HepG2 (cell line): ENCODE results near the gene OLFM2. TPM values are rescaled to one million over a fixed set of nuclear protein-coding genes. Genes with fewer than 3 reads are reported as not detected.

ENCODE experiments used
- GZF1 ChIP-seq: sonication (generic); formaldehyde crosslinking; IDR thresholded peaks from 2 replicates; pipeline ENCODE4 v1.5.1; 2020; ENCODE audit warnings: mild to moderate bottlenecking, missing genetic modification reagents
- HBP1 ChIP-seq: IDR thresholded peaks from 2 replicates; pipeline ENCODE4 v1.6.1; 2016; ENCODE audit warnings: low read depth, control low read depth
- HNF4G ChIP-seq, 2 experiments: sonication (generic) in 1 of 2; formaldehyde crosslinking in 1 of 2; IDR thresholded peaks; 2 replicates each; pipeline versions ENCODE4 v1.4.0 to v1.6.1; 2011 to 2020; ENCODE audit warnings: borderline replicate concordance in 2 of 2, low read depth in 2 of 2, mild to moderate bottlenecking in 2 of 2, low read length in 1 of 2, missing genetic modification reagents in 1 of 2, moderate library complexity in 1 of 2
- KLF6 ChIP-seq: IDR thresholded peaks from 2 replicates; pipeline ENCODE4 v1.8.0; 2016; ENCODE audit warnings: missing biosample characterization, missing genetic modification reagents
- LCORL ChIP-seq, 2 experiments: fragments of 450-650 bp in 1 of 2; sonication (generic) in 1 of 2; formaldehyde crosslinking in 1 of 2; IDR thresholded peaks; 2 replicates each; pipeline versions ENCODE4 v1.5.0 to v1.6.1; 2017 to 2020; ENCODE audit warnings: antibody characterized with exemption in 1 of 2, missing genetic modification reagents in 1 of 2
- LRRFIP1 ChIP-seq: sonication (generic); formaldehyde crosslinking; conservative IDR thresholded peaks from 2 replicates; pipeline ENCODE4 v1.4.0; 2020; ENCODE audit warnings: missing genetic modification reagents
- NR2F1 ChIP-seq, 2 experiments: fragments of 450-650 bp in 1 of 2; formaldehyde crosslinking in 1 of 2; IDR thresholded peaks; 2 replicates each; pipeline versions ENCODE4 v1.5.0 to v1.6.1; 2016 to 2020; ENCODE audit warnings: mild to moderate bottlenecking in 1 of 2, missing compliant biosample characterization in 1 of 2, missing genetic modification reagents in 1 of 2, moderate library complexity in 1 of 2
- PHF5A ChIP-seq: IDR thresholded peaks from one replicate; pipeline ENCODE4 v1.6.1; 2018; ENCODE audit warnings: low read depth, missing genetic modification reagents; ENCODE audit not compliant: unreplicated experiment
- RFX3 ChIP-seq: IDR thresholded peaks from 2 replicates; pipeline ENCODE4 v1.6.1; 2016; ENCODE audit warnings: missing biosample characterization, missing genetic modification reagents
- TGIF2 ChIP-seq: IDR thresholded peaks from 2 replicates; pipeline ENCODE4 v1.6.1; 2016; ENCODE audit warnings: control low read depth, missing compliant biosample characterization
- ZFP37 ChIP-seq: sonication (generic); formaldehyde crosslinking; IDR thresholded peaks from 2 replicates; pipeline ENCODE4 v1.4.0; 2020; ENCODE audit warnings: missing genetic modification reagents, borderline replicate concordance
- ZNF546 ChIP-seq: sonication (generic); formaldehyde crosslinking; conservative IDR thresholded peaks from 2 replicates; pipeline ENCODE4 v1.8.1; 2023; ENCODE audit warnings: mild to moderate bottlenecking, missing genetic modification reagents
- ZNF572 ChIP-seq: sonication (generic); formaldehyde crosslinking; IDR thresholded peaks from 2 replicates; pipeline ENCODE4 v1.5.1; 2020; ENCODE audit warnings: mild to moderate bottlenecking, missing genetic modification reagents
- ZNF577 ChIP-seq: sonication (generic); formaldehyde crosslinking; IDR thresholded peaks from 2 replicates; pipeline ENCODE4 v1.4.0; 2020; ENCODE audit warnings: mild to moderate bottlenecking, low read depth, missing genetic modification reagents, borderline replicate concordance
- ZNF704 ChIP-seq: sonication (generic); formaldehyde crosslinking; IDR thresholded peaks from 2 replicates; pipeline ENCODE4 v1.8.1; 2023; ENCODE audit warnings: mild to moderate bottlenecking, inconsistent platforms, moderate library complexity, missing genetic modification reagents, borderline replicate concordance
- ZNF720 ChIP-seq: sonication (generic); formaldehyde crosslinking; IDR thresholded peaks from 2 replicates; pipeline ENCODE4 v1.4.0; 2020; ENCODE audit warnings: missing genetic modification reagents
- ZNF776 ChIP-seq: sonication (generic); formaldehyde crosslinking; IDR thresholded peaks from 2 replicates; pipeline ENCODE4 v1.4.0; 2020; ENCODE audit warnings: mild to moderate bottlenecking, missing genetic modification reagents
- ZSCAN30 ChIP-seq: sonication (generic); formaldehyde crosslinking; IDR thresholded peaks from 2 replicates; pipeline ENCODE4 v1.5.0; 2020; ENCODE audit warnings: mild to moderate bottlenecking, missing genetic modification reagents
- polyA plus RNA-seq, 8 experiments: library from polyadenylated mRNA; depleted of rRNA in 3 of 8; stranded (reverse) in 7 of 8; unstranded in 1 of 8; fragments of >200 nt; fragmentation: Illumina TruSeq in 4 of 8; extraction: Trizol in 4 of 8; gene quantifications; 2 replicates each; pipeline versions ENCODE4 v1.2.1 to v1.2.3, GENCODE V29; 2011 to 2016; ENCODE audit warnings: low read depth in 4 of 8, missing spikeins in 1 of 8, mixed read lengths in 1 of 8; ENCODE audit not compliant: insufficient read depth in 1 of 8
- total RNA-seq, 5 experiments: library from RNA; depleted of rRNA; stranded (reverse); fragments of >200 nt; fragmentation: Illumina TruSeq; extraction: Trizol; gene quantifications; 2 replicates each; pipeline ENCODE4 v1.2.3, GENCODE V29; 2016; ENCODE audit warnings: low read depth in 1 of 5
- TF ChIP-seq, protein P1 (sequence below): sonication (generic); formaldehyde crosslinking; IDR thresholded peaks from 2 replicates; pipeline ENCODE4 v1.4.0; 2020; ENCODE audit warnings: missing genetic modification reagents
- TF ChIP-seq, protein P2 (sequence below): sonication (generic); formaldehyde crosslinking; IDR thresholded peaks from 2 replicates; pipeline ENCODE4 v1.5.0; 2020; ENCODE audit warnings: mild to moderate bottlenecking, low read depth, missing genetic modification reagents, borderline replicate concordance

OLFM2 gene
- total and polyA plus RNA-seq, 2 of the 13 experiments (the other 11 are each of a cell fraction or from before 2014, with no cell fraction given): 0.20 to 0.51 TPM

- no peak for TF ChIP-seq ZNF776 (CRISPR knock-in tag)
- TF ChIP-seq, protein P1, sequence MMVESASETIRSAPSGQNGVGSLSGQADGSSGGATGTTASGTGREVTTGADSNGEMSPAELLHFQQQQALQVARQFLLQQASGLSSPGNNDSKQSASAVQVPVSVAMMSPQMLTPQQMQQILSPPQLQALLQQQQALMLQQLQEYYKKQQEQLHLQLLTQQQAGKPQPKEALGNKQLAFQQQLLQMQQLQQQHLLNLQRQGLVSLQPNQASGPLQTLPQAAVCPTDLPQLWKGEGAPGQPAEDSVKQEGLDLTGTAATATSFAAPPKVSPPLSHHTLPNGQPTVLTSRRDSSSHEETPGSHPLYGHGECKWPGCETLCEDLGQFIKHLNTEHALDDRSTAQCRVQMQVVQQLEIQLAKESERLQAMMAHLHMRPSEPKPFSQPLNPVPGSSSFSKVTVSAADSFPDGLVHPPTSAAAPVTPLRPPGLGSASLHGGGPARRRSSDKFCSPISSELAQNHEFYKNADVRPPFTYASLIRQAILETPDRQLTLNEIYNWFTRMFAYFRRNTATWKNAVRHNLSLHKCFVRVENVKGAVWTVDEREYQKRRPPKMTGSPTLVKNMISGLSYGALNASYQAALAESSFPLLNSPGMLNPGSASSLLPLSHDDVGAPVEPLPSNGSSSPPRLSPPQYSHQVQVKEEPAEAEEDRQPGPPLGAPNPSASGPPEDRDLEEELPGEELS: peak; percentile 4; the same call in 1 of the 2 replicates
- peak; percentile 98 for TF ChIP-seq RFX3 (CRISPR knock-in tag)
- no peak for TF ChIP-seq NR2F1 (CRISPR knock-in tag; IDR thresholded peaks at IDR 0.05)
- no peak for TF ChIP-seq PHF5A (CRISPR knock-in tag)
- TF ChIP-seq ZFP37: no peak
- TF ChIP-seq LCORL (IDR thresholded peaks at IDR 0.05): no peak
- TF ChIP-seq LCORL (CRISPR knock-in tag; IDR thresholded peaks at IDR 0.05): no peak; the same call in 1 of the 2 replicates
- no peak for TF ChIP-seq ZNF704 (CRISPR knock-in tag)
- TF ChIP-seq HBP1: 0 out of 2 replicates have a peak, but pooled peaks have one; percentile 25
- no peak for TF ChIP-seq ZNF572 (CRISPR knock-in tag)
- TF ChIP-seq LRRFIP1 (CRISPR knock-in tag): no peak
- no peak for TF ChIP-seq ZSCAN30 (CRISPR knock-in tag)
- no peak for TF ChIP-seq GZF1 (CRISPR knock-in tag)
- no peak for TF ChIP-seq ZNF720 (CRISPR knock-in tag)
- no peak for TF ChIP-seq ZNF577
- TF ChIP-seq KLF6 (CRISPR knock-in tag): no peak
- no peak for TF ChIP-seq ZNF546 (CRISPR knock-in tag)
- no peak for TF ChIP-seq TGIF2 (CRISPR knock-in tag)
- TF ChIP-seq, protein P2, sequence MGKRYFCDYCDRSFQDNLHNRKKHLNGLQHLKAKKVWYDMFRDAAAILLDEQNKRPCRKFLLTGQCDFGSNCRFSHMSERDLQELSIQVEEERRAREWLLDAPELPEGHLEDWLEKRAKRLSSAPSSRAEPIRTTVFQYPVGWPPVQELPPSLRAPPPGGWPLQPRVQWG (CRISPR knock-in tag): no peak
- TF ChIP-seq HNF4G (IDR thresholded peaks at IDR 0.05; ENCODE audit: borderline replicate concordance, low read depth, low read length): no peak
- TF ChIP-seq HNF4G (CRISPR knock-in tag; IDR thresholded peaks at IDR 0.05; ENCODE audit: borderline replicate concordance, low read depth): no peak
Observed at GRCh38 chr19:9834726-9835506, 101.4 kb downstream of the OLFM2 start, which contains the start of gene PIN1 (continued).
